K562 (cell line): Measurements from ENCODE around the gene IFNGR1. TPM values are rescaled to one million over a fixed set of nuclear protein-coding genes. Genes with fewer than 3 reads are reported as not detected.

Experiments
- ARID1B ChIP-seq: fragments of 450-650 bp; IDR thresholded peaks from 2 replicates; pipeline ENCODE4 v1.6.1; 2016; ENCODE audit warnings: antibody characterized with exemption, mild to moderate bottlenecking, inconsistent platforms
- ARNT ChIP-seq, 2 experiments: fragments of 450-650 bp; IDR thresholded peaks; 2 replicates each; pipeline ENCODE4 v1.6.1; 2016; ENCODE audit warnings: mild to moderate bottlenecking in 1 of 2
- CBFA2T2 ChIP-seq: fragments of 450-650 bp; conservative IDR thresholded peaks from 2 replicates; pipeline ENCODE4 v1.6.1; 2017; ENCODE audit warnings: mild to moderate bottlenecking
- CBFA2T3 ChIP-seq: fragments of 450-650 bp; IDR thresholded peaks from 2 replicates; pipeline ENCODE4 v1.6.1; 2017
- CBFB ChIP-seq: sonication (generic); formaldehyde crosslinking; IDR thresholded peaks from 2 replicates; pipeline ENCODE4 v1.4.0; 2020; ENCODE audit warnings: mild to moderate bottlenecking, missing genetic modification reagents
- DIDO1 ChIP-seq: fragments of 450-650 bp; IDR thresholded peaks from 2 replicates; pipeline ENCODE4 v1.6.1; 2016; ENCODE audit warnings: low read depth, missing biosample characterization, missing genetic modification characterization
- DPF2 ChIP-seq: fragments of 450-650 bp; IDR thresholded peaks from 2 replicates; pipeline ENCODE4 v1.6.1; 2016
- EP300 ChIP-seq: IDR thresholded peaks from 2 replicates; pipeline ENCODE4 v1.6.1; 2012; ENCODE audit warnings: low read length, improper control_type of control experiment
- FOXK2 ChIP-seq, 2 experiments: fragments of 450-650 bp; IDR thresholded peaks in 1 of 2; conservative IDR thresholded peaks in 1 of 2; 2 replicates each; pipeline ENCODE4 v1.6.1; 2016; ENCODE audit warnings: low read depth in 2 of 2, mild to moderate bottlenecking in 1 of 2
- GATAD2A ChIP-seq: fragments of 450-650 bp; IDR thresholded peaks from 2 replicates; pipeline ENCODE4 v1.6.1; 2017
- JUND ChIP-seq, 2 experiments: IDR thresholded peaks; 2 replicates in 1 of 2; 3 replicates in 1 of 2; pipeline ENCODE4 v1.6.1; 2011; ENCODE audit warnings: borderline replicate concordance in 2 of 2, low read depth in 2 of 2, low read length in 2 of 2, improper control_type of control experiment in 1 of 2, missing biosample characterization in 1 of 2, missing genetic modification characterization in 1 of 2, missing genetic modification reagents in 1 of 2
- MAZ ChIP-seq, 2 experiments: fragments of 450-650 bp in 1 of 2; sonication (generic) in 1 of 2; formaldehyde crosslinking; IDR thresholded peaks in 1 of 2; conservative IDR thresholded peaks in 1 of 2; 2 replicates each; pipeline versions ENCODE4 v1.4.0 to v1.5.0; 2020; ENCODE audit warnings: mild to moderate bottlenecking in 1 of 2, missing genetic modification reagents in 1 of 2
- NCOR1 ChIP-seq: fragments of 450-650 bp; IDR thresholded peaks from 2 replicates; pipeline ENCODE4 v1.6.1; 2016; ENCODE audit warnings: mild to moderate bottlenecking, moderate library complexity
- SMARCA4 ChIP-seq: fragments of 450-650 bp; IDR thresholded peaks from 2 replicates; pipeline ENCODE4 v1.6.1; 2016
- SOX6 ChIP-seq: fragments of 450-650 bp; IDR thresholded peaks from 2 replicates; pipeline ENCODE4 v1.6.1; 2014; ENCODE audit warnings: mild to moderate bottlenecking
- TAL1 ChIP-seq: fragments of 450-650 bp; IDR thresholded peaks from 2 replicates; pipeline ENCODE4 v1.6.1; 2016; ENCODE audit warnings: mild to moderate bottlenecking
- TCF7 ChIP-seq: sonication (generic); IDR thresholded peaks from 2 replicates; pipeline ENCODE4 v1.6.1; 2016; ENCODE audit warnings: antibody characterized with exemption, borderline replicate concordance
- ZNF408 ChIP-seq: fragments of 250-450 bp; sonication (Bioruptor Pico); IDR thresholded peaks from 2 replicates; pipeline ENCODE4 v1.4.0; 2020; ENCODE audit warnings: low read depth, mild to moderate bottlenecking, moderate library complexity
- ZNF696 ChIP-seq: fragments of 250-450 bp; sonication (Bioruptor Pico); conservative IDR thresholded peaks from 2 replicates; pipeline ENCODE4 v1.4.0; 2020; ENCODE audit warnings: mild to moderate bottlenecking, moderate library complexity
- ZNF764 ChIP-seq: fragments of 250-450 bp; sonication (Bioruptor Pico); IDR thresholded peaks from 2 replicates; pipeline ENCODE4 v1.4.0; 2020; ENCODE audit warnings: low read depth, mild to moderate bottlenecking, moderate library complexity
- ZSCAN32 ChIP-seq: fragments of 450-650 bp; formaldehyde crosslinking; IDR thresholded peaks from 2 replicates; pipeline ENCODE4 v1.4.0; 2020; ENCODE audit warnings: mild to moderate bottlenecking, moderate library complexity
- polyA plus RNA-seq, 8 experiments: library from polyadenylated mRNA; depleted of rRNA in 4 of 8; stranded (reverse) in 5 of 8; unstranded in 3 of 8; fragments of >200 nt; fragmentation: Nextera tagmentation in 2 of 8; fragmentation: Illumina TruSeq in 1 of 8; extraction: Ambion mirVana in 2 of 8; extraction: Trizol in 1 of 8; gene quantifications; 2 replicates each; pipeline versions ENCODE4 v1.2.1 to v1.2.3, GENCODE V29; 2011 to 2014; ENCODE audit warnings: inconsistent platforms in 1 of 8, missing spikeins in 1 of 8
- total RNA-seq, 7 experiments: library from RNA; depleted of rRNA in 6 of 7; stranded (reverse); fragments of >200 nt in 6 of 7; fragmentation: Illumina TruSeq in 2 of 7; extraction: Trizol in 2 of 7; gene quantifications; 2 replicates each; pipeline versions ENCODE4 v1.2.1 to v1.2.3, GENCODE V29; 2011 to 2021; ENCODE audit warnings: low replicate concordance in 1 of 7
- TF ChIP-seq, protein P1 (sequence below): fragments of 200-800 bp; sonication (Bioruptor generic); IDR thresholded peaks from 2 replicates; pipeline ENCODE4 v1.6.1; 2017; ENCODE audit warnings: missing genetic modification characterization, missing compliant biosample characterization
- TF ChIP-seq, protein P2 (sequence below): fragments of 450-650 bp; IDR thresholded peaks from 2 replicates; pipeline ENCODE4 v1.6.1; 2016; ENCODE audit warnings: mild to moderate bottlenecking
- TF ChIP-seq, protein P3 (sequence below): fragments of 450-650 bp; formaldehyde crosslinking; IDR thresholded peaks from 2 replicates; pipeline ENCODE4 v1.4.0; 2022; ENCODE audit warnings: mild to moderate bottlenecking, moderate library complexity
- TF ChIP-seq, protein P4 (sequence below), 2 experiments: fragments of 250-450 bp in 1 of 2; fragments of 450-650 bp in 1 of 2; sonication (Bioruptor Pico) in 1 of 2; IDR thresholded peaks; 2 replicates each; pipeline versions ENCODE4 v1.6.1 to v1.8.0; 2016 to 2021; ENCODE audit warnings: mild to moderate bottlenecking in 2 of 2, moderate library complexity in 2 of 2, missing compliant biosample characterization in 1 of 2, missing genetic modification characterization in 1 of 2

The IFNGR1 gene
- total and polyA plus RNA-seq, 9 of the 15 experiments (the other 6 are each of a cell fraction or from before 2014, with no cell fraction given), result 14.7 to 47.0 (median 26.7) TPM

DNA sequence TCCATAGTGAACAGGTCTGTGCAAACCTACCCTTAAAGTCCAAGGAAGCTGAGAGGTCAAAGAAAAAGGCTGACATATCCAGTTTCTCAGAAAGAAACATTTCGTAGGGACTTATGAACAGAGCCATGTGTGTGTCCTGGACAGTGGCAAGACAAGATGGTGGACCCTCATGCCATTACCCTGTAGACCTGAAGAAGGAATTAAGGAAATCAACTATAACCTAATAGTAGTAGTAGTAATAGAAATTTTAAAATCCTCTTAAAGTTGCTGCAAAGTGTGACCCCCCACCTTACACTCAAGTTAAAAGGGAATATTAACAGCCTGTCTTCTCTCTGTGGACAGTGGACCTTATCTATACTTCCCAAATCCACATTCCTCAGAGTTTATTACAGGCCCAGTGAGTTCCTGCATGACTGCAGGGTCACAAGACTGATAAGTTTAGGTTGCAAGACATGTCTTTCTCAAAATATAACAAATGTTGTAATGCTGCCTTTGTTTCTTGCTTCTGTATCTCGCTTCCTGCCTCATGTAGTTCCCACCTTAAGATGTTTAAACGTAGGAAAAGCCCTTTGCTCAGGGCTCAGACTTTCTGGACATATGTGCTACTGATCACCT is 56.4 kb downstream of the IFNGR1 start (continued):
- TF ChIP-seq, protein P1, sequence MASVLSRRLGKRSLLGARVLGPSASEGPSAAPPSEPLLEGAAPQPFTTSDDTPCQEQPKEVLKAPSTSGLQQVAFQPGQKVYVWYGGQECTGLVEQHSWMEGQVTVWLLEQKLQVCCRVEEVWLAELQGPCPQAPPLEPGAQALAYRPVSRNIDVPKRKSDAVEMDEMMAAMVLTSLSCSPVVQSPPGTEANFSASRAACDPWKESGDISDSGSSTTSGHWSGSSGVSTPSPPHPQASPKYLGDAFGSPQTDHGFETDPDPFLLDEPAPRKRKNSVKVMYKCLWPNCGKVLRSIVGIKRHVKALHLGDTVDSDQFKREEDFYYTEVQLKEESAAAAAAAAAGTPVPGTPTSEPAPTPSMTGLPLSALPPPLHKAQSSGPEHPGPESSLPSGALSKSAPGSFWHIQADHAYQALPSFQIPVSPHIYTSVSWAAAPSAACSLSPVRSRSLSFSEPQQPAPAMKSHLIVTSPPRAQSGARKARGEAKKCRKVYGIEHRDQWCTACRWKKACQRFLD (CRISPR knock-in tag), result peak; percentile 76
- TF ChIP-seq ZSCAN32 (CRISPR knock-in tag) (no peak), CBFA2T2 (peak; percentile 48; the same call in 1 of the 2 replicates), SOX6 (peak; percentile 62), ZNF408 (CRISPR knock-in tag) (no peak), DPF2 (peak; percentile 41; the same call in 1 of the 2 replicates), CBFB (CRISPR knock-in tag) (no peak), MAZ (CRISPR knock-in tag; conservative IDR thresholded peaks at IDR 0.05 in 1 of 2, IDR thresholded peaks at IDR 0.05 in 1 of 2) (0 out of 4 replicates have a peak, but pooled peaks of 1 of the 2 experiments have one; percentile 13), ZNF696 (no peak), ZNF764 (no peak), ARNT (IDR thresholded peaks at IDR 0.05) (no peak), TCF7 (no peak), EP300 (peak; percentile 51), GATAD2A (no peak), NCOR1 (peak; percentile 49; the same call in 1 of the 2 replicates), ARID1B (peak; percentile 83), JUND (IDR thresholded peaks at IDR 0.05; ENCODE audit: borderline replicate concordance, low read depth, low read length) (peak; percentile 38; the same call in 1 of the 2 replicates), JUND (tag; IDR thresholded peaks at IDR 0.05; ENCODE audit: borderline replicate concordance, low read depth, low read length) (no peak), SMARCA4 (peak; percentile 76), CBFA2T3 (peak; percentile 61), DIDO1 (no peak), TAL1 (peak; percentile 63), FOXK2 (conservative IDR thresholded peaks at IDR 0.05 in 1 of 2, IDR thresholded peaks at IDR 0.05 in 1 of 2; ENCODE audit: low read depth in 2 of 2) (no peak)
- TF ChIP-seq, protein P2, sequence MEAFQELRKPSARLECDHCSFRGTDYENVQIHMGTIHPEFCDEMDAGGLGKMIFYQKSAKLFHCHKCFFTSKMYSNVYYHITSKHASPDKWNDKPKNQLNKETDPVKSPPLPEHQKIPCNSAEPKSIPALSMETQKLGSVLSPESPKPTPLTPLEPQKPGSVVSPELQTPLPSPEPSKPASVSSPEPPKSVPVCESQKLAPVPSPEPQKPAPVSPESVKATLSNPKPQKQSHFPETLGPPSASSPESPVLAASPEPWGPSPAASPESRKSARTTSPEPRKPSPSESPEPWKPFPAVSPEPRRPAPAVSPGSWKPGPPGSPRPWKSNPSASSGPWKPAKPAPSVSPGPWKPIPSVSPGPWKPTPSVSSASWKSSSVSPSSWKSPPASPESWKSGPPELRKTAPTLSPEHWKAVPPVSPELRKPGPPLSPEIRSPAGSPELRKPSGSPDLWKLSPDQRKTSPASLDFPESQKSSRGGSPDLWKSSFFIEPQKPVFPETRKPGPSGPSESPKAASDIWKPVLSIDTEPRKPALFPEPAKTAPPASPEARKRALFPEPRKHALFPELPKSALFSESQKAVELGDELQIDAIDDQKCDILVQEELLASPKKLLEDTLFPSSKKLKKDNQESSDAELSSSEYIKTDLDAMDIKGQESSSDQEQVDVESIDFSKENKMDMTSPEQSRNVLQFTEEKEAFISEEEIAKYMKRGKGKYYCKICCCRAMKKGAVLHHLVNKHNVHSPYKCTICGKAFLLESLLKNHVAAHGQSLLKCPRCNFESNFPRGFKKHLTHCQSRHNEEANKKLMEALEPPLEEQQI, result 0 out of 2 replicates have a peak, but pooled peaks have one; percentile 40
- TF ChIP-seq, protein P3, sequence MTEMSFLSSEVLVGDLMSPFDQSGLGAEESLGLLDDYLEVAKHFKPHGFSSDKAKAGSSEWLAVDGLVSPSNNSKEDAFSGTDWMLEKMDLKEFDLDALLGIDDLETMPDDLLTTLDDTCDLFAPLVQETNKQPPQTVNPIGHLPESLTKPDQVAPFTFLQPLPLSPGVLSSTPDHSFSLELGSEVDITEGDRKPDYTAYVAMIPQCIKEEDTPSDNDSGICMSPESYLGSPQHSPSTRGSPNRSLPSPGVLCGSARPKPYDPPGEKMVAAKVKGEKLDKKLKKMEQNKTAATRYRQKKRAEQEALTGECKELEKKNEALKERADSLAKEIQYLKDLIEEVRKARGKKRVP, result 0 out of 2 replicates have a peak, but pooled peaks have one; percentile 24
- TF ChIP-seq, protein P4, sequence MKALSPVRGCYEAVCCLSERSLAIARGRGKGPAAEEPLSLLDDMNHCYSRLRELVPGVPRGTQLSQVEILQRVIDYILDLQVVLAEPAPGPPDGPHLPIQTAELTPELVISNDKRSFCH (CRISPR knock-in tag; IDR thresholded peaks at IDR 0.05), result no peak
- TF ChIP-seq, protein P4 (tag; IDR thresholded peaks at IDR 0.05), result peak; percentile 49; the same call in 1 of the 2 replicates
